Choroid plexus epithelial cell (primary cell): ENCODE results near the gene KRT23.

Experiments used
- DNase-seq: peaks from one replicate; pipeline ENCODE4 v3.0.0-alpha.2; 2010; ENCODE audit warnings: low read depth
- H3K4me3 ChIP-seq: 2 replicates; pipeline ENCODE4 v1.5.1; 2011; ENCODE audit warnings: low read depth, mild to moderate bottlenecking, control low read depth, low read length, moderate library complexity
- CTCF ChIP-seq: conservative IDR thresholded peaks from 2 replicates; pipeline ENCODE4 v1.5.1; 2011; ENCODE audit warnings: low read depth, mild to moderate bottlenecking, control low read depth, inconsistent platforms, low read length, moderate library complexity

KRT23 gene

DNA sequence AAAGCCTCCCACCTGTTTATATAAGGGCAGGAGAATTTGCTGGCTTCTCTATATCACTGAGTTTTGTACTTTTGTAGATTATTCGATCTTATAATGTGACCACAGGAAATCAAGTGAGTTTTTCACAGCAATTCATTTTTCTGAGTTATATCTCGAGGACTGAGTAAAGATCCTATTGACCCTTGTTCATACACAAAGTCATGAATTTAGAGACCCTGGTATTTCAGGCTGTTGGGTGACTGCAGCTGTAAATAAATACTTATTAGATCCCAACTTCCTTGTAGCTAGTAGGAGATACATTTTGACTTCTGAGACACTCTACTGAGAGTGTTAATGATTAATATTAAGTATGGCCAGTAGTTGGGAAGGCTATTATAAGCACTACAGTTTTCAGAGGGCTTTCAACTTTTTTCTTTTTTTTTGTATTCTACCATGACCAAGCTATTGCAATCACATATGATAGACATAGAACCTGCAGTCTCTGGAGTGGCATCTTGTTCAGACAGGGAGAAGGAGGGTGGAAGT lies 49.2 kb downstream of the KRT23 start:
- no peak overlapping the region for H3K4me3 ChIP-seq
- no peak for DNase-seq
- no peak for TF ChIP-seq CTCF

- no peak overlapping the region for H3K4me3 ChIP-seq
- no peak for TF ChIP-seq CTCF
- DNase-seq: no peak
Measured at GRCh38 chr17:40886090-40886489, 51.4 kb downstream of the KRT23 start.

DNA sequence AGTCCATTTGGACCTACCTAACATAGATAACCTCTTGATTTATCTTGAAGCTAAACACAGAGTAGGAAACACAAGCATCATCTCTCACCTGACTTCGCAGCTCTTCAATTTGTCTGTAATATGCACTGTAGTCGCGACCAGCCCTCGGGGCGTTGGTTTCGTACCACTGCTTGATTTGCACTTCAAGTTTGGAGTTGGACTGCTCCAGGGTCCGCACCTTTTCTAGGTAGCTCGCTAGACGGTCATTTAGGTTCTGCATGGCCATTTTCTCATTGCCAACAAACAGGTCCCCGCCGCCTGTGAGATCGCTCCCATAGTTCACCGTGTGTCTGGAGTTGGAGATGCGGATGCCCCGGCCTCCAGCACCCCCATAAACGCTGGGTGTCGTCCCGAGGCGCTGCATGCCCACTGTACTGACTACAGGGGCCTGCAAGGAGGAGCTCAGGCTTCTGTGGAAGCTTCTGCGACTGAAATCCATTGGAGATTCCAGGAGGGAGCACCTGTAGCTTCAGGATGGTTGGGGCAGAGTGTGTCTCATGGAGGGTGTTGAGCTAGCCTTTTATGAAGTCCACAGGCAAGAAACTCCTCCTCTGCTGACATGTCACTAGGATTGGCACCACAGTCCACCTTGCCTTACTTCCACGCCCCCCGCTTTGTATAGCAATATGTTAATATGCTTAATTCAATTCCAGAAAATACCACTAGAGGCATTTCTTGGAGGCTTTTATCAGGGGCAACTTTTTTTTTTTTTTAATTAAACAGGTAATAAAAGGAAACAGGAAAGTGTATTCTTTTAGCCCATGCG lies 52.5 kb downstream of the KRT23 start, which contains the start of gene KRT20:
TSS of gene KRT20 (minus strand) at position 535 of the 805 bp plus-strand sequence. CDS start at position 478, 57 bp downstream.
- no peak within 1 kb of the TSS for H3K4me3 ChIP-seq
- peak; percentile 34 for TF ChIP-seq CTCF
- DNase-seq: no peak

- H3K4me3 ChIP-seq: no peak overlapping the region
- no peak for DNase-seq
- no peak for TF ChIP-seq CTCF
Measured at GRCh38 chr17:40883626-40884334, 53.7 kb downstream of the KRT23 start.

DNA sequence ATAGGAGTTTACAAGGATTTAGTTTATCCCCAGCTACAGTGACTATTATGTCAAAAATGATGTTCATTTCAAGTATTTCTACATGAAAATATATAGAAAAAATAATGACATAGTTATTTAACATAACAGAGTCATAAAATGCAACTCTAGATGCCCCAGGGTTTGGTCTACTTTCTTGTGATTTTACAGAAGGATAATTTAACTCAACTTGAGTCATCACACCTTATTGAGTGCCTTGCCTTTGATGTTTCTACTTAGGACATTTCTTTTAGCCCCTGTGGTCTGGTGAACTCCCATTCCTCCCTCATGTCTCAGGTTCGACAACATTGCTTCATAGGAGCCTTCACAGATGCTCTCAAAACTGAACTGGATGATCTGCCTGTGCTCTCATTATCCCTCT lies 54.4 kb downstream of the KRT23 start:
- DNase-seq: no peak
- H3K4me3 ChIP-seq: no peak overlapping the region
- TF ChIP-seq CTCF: no peak

- no peak for TF ChIP-seq CTCF
- H3K4me3 ChIP-seq: no peak overlapping the region
- no peak for DNase-seq
Measured at GRCh38 chr17:40879026-40879425, 58.4 kb downstream of the KRT23 start.

GRCh38 chr17:40878044-40878443 lies 59.4 kb downstream of the KRT23 start:
- DNase-seq: no peak
- no peak overlapping the region for H3K4me3 ChIP-seq
- no peak for TF ChIP-seq CTCF
